8988T (cell line): ENCODE measurements around the gene SS18L1.

Source experiments
- DNase-seq: peaks from one replicate; pipeline ENCODE4 v3.0.0; 2011

SS18L1 gene

DNA sequence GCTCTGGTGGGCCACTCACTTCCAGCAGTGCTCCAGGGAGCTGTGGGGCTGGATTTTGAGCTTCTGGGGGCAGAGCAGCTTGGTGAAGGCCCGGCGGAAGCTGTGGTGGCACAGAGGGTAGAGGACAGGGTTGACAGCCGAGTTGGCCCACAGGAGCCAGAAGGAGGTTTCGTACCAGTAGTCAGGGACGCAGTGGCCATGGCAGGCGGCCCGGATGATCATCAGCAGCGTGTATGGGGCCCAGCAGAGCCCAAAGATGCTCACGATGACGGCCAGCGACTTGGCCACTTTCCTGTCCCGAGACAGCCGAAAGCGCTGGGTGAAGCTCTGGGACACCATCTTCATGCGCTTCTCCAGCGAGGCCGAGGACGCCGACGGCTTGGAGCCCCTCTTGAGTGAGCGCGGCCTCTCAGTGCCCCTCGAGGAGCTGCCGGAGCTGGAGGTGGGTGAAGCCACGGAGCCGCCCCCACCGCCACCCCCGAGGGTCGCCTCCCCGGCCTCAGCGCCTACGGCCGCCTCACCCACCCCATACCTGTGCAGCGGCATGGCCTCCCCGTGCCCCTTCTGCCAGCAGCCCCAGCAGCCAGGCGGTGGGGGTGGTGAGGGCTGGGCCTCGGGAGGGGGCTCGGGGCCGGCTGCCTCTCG, 72.5 kb downstream of the SS18L1 start:
- no peak for DNase-seq

DNA sequence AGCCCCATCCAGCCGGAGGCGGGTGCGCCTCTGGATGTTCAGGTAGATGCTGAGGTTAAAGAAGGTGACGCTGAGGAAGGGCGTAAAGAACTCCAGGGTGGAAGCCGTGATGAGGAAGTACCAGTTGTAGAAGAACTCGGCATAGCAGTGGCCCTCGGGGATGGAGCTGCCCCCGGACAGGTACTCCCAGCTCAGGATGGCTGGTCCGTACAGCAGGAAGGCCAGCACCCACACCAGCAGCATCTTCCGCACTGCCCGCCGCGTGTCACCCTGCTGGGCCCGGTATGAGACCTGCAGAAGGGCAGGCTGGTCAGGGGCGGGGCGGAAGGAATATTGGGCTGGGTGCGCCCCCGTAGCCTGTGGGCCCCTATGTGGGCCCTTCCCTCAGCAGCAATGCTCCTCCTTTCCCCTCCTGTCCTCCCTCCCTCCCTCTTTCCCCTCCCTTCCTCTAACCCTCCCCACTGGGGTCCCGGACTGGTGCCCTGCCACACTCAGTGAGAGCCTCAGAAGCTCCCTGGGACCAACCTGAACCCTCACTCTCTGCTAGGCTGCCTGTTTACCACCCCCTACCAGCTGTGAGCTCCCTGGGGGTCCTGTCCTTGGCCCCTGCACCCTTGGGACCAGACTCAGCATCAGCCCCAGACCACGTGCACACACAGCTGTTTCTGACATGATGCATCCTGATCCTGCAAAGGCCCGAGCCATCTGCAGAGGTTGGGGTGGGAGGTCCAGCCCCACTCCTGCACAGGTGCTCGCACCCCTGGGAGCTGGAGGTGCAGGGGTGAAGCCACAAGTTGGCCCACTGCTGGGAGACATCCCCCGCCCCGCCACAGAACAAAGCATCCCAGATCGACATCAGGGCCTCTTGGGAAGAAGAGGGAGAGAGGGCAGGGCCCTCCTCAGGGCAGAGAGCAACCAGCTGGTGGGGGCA, 73.3 kb downstream of the SS18L1 start:
- DNase-seq, result no peak

DNA sequence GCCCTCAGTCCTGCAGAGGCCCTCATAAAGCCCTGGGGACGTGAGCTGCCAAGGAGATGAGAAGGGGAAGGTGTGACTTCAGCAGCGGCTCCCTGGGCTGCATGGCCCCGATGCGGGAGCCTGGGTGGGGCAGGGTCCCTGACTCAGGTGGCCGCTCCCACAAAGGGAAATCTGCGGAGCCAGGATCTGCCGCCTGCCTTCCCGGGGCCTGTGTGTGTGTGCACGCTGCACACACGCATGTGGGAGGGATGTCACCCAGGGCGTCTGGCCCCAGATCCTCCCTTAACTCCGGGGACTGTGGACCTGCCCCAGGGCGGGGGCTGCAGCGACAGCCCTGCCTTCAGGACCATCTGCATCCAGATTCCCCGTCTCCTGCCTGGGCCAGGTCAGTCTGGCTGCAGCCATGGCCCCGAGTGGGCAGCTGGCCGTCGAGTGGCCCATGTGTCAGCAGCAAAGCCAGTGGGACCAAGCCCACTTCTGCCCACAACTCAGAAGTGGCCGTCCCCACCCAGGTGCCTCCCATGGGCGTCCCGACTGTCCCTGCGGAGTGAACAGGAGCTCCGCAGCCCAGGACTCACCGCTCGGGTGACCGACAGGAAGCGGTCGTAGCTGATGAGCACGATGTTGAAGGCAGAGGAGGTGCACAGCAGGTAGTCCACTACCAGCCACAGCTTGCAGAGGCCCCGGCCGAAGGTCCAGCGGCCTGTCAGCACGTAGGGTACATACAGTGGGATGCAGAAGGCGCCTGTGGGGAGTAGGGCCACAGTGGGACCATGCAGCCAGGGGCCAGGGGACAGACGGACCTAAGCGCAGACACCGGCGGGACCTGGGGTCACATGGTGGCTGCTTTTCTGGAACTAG, 74.6 kb downstream of the SS18L1 start:
- DNase-seq, result no peak

DNA sequence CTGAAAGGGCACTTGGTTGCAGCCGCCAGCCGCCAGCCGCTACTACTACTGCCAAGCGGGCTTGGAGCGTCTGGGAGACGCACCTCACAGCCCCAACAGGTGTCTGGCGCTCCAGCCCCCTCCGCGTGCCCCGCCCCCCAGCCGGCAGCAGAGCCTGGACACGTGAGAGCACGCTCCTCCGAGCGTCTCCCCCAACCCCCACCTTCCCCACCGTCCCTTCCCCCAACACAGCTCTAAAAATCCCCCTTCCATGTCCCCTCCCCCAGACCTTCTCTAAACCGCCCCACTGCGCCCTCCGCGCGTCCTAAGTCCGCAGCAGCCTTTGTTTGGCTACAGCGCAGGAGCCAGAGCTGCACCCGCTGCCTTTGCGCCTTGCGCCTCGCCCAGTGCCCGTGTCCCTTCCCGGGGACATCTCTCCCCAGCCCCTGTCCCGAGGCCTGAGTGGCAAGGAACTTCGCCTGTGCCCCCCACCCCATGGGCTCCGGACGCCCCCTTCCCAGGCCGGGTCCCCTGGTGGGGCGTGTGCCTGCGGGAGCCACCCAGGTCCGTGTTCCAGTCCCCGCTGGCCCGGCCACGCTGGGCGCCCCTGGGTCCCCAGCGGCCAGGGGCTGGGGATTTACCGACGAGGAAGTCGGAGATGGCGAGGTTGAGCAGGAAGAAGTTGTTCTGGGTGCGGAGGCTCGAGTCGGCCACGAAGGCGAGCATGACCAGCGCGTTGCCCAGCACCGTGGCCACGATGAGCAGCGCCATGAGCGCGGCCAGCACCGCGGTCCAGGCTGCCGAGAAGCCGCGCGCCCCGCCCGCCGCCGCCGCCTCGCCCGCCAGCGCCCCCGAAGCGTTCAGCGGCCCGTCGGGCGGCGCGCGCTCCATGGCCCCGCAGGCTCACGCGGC, 75.8 kb downstream of the SS18L1 start:
- no peak for DNase-seq

DNA sequence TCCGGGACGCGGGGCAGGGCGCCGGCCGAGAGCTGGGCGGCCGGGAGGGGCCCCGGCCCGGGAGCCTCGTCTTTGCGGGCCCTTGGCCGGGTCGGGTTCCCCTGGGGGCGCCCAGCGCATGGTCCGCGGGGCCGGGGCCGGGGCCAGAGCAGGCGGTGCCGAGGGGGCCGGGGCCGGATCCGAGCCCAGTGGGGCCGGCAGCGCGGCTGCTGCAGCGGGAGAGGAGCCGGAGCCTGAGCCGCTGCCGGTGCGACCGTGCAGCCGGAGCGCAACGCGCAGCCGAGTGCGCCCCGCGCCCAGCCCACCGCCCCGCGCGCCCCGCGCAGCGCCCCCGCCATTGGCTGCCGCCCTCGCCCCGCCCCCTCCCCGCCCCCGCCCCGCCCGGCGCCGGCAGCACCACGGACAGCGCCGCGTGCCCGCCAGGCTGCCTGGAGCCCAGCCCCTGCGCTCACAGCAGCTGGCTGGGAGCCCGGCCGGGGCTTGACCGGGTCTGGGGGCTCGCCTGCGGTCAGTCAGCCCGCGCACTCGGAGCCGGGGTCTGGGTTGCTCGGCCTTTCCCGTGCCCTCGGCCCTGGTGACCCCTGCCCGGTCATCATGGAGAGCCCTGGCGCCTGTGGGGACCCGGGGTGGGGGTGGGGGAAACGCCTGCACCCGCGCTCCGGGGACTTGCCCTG, 76.6 kb downstream of the SS18L1 start, which contains the start of gene HRH3:
HRH3 (minus strand) TSS at position 287 of the 674 bp plus-strand sequence. CDS start 308 bp downstream, outside the sequence.
- DNase-seq, result peak; percentile 97

DNA sequence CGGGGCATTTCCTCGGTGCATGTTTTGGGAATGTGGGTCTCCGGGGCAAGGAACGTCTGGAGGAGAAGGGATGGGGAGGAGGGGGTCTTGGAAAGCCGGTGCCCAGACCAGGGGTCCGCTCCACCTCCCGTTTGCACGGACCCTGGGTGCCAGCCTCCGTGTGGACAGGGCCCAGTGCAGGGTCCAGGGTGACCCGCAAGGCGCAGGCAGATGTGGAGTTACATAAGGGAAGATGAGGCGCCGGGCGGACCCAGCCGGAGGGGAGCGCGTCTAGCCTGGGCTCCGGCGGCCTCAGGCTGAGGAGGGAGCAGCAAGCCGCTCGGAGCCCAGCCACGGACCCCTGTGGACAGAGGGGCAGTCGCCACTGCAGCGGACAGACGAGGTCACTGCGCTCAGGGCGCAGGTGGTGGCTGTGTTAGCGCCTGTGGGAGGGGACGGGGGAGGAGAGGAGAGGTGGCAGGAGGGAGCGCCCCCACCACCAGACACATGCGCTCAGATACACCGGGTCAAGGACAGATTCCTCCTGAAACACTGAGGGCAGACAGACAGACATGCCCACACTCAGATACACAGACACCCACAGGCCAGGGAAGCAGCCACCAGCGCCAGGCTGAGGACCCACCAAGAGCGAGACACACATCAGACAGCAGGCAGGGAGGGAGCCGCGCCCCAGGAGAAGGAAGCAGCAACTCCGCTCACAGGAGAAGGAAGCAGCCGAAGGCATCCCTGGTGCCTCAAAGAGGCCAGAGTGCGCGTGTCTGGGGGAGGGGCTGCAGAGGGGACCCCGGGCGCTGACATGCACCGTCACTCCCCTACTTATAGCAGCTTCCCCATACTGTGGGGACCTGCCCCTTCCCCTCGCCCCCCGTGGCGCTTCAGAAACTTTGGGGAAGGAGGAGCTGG, 77.3 kb downstream of the SS18L1 start:
- DNase-seq, result no peak

DNA sequence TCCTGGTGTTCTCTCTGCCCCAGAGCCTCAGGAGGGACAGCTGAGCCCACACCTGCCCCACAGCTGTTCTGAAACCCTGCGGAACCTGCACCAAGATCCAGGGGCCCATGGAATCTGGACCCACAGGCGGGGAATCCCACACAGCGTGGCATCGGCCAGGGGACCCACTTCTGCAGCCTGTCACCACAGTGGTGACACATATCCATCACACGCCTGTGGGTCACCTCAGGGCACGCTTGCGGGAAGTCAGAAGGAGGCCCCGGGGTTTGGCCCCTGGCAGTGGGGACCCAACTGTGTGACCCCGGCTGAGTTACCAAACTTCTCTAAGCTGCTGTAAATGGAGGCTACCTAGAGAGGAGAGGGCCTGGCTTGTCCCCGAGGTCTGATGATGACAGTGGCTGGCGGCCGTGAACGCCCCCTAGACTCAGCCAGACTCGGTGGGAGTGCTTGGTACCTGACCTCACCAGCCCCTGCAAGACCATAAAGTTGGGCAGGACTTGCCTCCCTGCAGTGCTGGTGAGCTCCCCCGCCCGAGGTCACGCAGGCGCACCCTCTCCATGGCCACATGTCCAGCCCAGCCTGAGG, 78.8 kb downstream of the SS18L1 start:
- DNase-seq, result no peak

DNA sequence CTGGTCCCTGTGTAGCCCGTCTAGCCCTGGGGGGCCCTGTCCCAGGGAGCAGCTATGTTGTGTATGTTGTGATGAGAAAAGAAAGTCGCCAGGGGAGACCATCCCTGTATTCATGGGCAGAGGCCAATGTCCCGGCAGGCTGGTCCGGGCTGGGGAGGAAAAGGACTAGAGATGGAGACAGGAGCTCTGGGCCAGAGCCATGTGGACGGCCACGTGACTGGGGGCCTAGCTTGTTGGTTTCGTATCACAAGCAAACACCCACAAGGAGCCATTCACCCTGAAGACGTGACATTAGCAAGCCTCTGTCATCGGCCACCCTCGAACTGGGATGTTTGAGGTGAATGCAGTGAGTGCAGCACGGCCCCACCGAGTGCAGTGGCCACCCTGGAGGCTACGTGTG, 79.4 kb downstream of the SS18L1 start:
- DNase-seq, result no peak

DNA sequence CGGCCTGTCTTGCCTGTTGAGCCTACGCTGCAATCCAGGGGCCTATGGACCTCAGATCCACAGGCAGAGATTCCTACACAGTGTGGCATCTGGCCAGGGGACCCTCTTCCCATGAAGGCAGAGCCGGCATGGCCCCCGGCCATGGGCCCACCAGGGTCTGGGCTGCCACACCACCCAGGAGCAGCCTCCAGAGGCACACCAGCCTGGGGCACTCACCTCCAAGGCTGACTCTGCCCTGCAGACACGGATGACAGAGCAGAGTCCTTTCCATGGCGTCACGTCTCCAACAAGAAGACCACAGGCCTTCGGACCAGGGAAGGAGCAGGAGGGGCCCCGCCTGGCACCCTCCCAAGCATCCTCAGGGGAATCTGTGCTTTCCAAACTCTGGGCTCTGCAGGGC, 80.0 kb downstream of the SS18L1 start:
- no peak for DNase-seq

DNA sequence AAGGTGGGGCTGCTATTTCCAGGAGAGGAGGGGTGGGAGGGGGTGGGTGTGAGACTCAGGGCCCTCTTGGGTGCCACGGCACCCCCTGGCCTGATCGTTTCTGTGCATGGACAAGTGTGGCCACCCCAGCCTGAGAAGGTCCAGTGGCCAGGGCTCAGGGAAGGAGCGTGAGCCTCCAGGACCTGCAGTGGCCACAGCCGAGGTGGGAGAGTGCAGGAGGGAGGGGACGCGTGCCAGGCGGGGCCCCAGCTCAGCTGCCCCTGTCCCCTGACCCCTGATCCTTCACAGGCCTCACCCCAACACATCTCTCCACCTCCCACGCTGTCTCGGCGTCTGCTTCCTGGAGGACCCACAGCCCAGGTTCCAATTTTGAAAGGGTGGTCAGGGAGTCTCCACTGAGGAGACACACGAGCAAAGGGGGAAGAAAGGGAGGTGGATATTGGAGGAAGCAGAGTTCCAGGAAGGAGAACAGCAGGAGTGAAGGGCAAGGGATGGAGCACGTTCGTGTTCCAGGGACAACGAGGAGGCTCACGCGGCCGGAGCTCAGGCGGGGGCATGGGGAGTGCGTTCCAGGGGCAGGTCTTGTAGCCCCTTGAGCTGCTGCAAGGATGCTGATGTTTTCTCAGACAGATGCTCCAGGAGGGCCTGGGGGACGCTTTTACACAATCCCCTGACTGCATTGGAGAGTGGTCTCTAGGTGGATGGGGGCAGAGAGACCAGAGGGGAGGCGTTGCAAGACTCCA, 80.7 kb downstream of the SS18L1 start:
- no peak for DNase-seq

DNA sequence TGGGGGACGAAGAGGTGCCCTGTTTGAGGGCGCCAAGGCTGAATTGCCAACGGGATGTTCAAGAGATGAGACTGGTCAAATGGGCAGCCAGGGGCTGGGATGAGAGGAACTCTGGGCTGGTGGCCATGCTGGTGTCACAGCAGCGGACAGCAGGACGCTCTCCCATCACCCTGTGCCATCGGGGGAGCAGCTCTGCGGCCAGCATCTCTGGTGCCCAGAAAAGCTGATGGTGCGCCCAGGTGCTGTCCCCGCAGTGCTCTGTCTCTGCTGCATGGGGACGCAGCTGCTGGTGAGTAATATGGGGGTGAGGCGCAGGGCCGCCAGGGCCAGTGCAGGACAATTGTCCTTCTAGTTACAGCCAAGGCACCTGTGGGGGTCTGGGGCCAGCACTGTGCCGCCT, 81.5 kb downstream of the SS18L1 start:
- DNase-seq, result no peak

DNA sequence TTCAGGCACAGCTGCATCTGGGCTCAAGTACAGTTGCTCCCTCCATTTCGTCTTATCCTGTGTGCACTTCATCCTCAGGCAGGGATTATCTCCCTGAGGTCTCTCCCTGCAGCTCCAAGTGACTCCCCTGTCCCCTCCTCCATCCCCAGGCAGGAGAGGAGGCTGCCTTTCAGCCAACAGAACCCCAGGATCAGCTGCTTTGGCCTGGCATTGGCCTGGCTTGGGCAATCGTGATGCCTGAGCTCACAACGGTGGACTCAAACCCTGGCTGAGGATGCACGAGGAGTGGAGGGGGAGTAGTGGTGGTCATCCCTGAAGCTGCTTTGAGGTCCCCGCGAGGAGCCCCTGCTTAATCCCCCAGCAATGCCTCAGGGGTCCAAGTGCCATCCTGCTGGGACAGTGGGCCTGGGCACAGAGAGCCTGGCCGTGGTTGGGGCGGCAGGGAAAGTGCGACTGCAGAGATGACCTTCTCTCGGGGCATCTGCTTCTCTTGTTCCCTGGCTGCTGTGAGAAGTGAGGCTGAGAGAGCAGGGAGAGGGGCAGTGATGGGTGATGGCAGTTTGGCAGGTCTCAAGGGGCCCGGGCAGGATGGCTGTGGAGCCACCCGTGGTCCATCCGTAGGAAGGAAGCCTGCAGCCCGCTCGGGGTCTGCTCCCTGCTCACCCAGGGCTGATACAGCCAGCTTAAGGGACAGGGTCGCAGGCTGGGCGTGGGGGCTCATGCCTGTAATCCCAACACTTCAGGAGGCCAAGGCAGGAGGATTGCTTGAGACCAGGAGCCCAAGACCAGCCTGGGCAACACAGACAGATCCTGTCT, 82.5 kb downstream of the SS18L1 start:
- DNase-seq, result no peak

DNA sequence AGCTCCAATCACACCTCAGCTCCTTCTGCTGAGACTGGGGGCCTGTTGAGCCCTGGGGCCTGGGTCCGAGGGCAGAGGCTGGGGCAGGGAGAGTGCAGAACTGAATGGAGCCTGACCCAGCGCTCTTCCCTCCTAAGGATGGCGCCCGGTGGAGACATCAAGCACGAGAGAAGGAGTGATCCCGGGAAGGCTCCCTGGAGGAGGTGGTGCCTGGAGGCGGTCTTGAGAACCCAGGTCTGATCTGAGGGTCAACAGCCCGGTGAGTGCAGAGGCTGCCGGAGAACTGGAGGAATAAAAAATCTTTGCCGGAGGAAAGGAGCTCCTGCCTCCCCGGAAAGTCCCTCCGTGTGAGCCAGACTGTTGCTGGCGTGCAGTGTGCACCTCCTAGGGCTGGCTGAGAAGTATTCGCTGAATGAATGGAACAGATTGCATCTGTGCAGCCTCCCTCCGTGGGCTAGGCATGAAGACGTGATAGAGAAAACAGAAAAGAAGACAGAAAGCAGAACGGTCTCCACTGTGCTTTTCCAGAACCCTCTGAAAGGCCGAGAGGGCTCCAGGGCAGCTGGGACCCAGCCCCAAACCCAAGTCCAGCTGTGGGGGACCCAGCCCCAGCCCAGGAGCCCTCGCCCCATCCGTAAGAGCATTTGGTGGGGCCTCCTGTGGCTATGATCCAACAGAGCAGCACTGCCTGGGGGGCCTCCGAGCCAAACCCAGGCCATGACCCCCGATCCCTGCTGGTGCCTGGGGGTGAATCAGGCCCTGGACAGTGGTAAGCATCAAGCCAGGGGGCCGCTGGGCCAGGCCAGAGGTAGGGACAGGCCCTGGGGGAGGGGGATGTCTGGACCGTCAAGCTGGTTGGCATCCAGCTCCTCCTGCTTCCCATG, 83.4 kb downstream of the SS18L1 start:
- no peak for DNase-seq

DNA sequence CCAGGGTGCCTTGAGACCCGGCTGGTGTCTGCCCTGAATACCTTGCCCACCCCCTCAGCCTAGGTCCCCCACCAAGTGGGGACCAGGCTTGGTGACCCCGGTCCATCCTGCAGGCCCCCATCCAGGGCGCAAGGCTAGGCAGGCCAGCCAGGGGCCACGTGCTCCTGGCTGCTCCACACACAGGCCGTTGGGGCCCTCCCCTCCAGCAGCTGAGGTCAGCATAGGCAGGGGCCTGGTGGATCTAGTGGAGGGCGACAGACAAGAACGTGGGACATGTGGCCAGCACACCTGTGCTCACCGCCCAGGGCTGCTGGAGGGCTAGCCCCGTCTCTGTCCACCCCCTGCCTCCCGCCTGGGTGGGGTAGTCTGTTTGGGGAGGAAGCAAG, 84.0 kb downstream of the SS18L1 start:
- no peak for DNase-seq

DNA sequence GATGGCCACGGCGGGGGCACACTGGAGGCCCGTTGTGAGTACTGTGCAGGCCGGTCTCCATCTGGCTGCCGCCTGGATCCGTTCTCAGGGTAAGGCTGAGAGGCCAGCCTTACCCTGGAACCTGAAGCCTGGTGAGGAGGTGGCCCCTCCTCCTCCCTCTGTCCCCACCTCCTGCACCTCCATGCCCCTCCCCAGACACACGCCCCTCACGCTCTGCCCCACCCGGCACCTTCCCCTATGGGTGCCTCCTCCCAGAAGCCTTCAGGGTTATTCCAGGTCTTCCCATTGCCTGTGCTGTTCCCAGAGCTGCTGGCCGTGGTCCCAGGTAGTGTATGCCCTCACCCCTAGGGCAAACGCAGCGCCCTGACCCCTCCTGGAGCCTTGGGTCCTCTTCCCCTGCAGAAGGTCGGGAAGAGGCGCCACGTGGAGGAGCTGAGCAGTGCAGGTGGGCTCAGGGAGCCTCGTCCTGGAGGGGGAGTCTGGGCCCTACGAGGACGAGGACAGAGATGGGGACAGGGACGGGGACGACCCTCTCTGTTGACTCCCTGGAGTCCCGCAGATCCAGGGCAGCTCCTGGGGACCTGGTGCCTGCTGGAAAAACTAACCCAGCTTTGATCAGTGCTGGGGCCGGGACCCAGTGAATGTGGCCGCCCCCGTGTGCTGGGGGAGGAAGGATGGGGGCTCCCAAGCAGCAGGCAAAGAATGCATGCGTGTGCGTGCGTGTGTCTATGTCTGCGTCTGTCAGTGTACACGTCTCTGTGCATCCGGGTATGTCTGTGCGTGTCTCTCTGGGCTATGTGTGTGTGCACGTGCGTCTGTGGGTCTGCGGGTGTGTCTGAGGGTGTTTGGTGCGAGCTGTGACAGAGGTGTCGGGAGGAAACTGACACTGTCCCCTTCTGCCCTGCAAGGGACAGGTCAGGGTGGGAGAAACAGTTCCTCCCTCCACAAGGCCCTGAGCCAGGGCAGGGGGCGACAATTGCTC, 84.7 kb downstream of the SS18L1 start:
- no peak for DNase-seq

DNA sequence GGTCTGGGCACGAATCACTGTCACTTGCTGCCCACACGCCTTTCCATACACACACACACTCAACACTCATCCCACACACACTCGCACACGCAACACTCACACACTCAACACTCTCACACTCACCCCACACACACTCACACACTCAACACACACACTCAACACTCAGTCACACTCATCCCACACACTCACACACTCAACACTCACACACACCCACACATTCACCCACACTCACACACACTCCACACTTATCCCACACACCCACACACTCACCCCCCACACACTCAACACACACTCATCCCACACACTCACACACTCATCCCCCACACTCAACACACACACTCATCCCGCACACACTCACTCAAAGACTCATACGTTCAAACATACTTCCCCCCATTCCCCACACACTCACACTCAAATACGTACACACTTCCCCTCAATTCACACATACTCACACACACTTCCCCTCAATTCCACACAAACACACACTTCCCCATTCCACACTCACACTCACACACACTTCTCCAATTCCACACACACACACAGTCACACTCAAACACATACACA, 85.5 kb downstream of the SS18L1 start:
- DNase-seq, result no peak
